BLaER1 (cell line): ENCODE measurements around the gene MGLL.

Experiments
- H3K27ac ChIP-seq: shearing (Covaris generic); formaldehyde crosslinking; 2 replicates; pipeline ENCODE4 v1.8.1; 2022
- H3K27me3 ChIP-seq: shearing (Covaris generic); formaldehyde crosslinking; 2 replicates; pipeline ENCODE4 v1.8.1; 2022
- H3K36me3 ChIP-seq: shearing (Covaris generic); formaldehyde crosslinking; 2 replicates; pipeline ENCODE4 v1.8.1; 2022
- H3K4me1 ChIP-seq: shearing (Covaris generic); formaldehyde crosslinking; 2 replicates; pipeline ENCODE4 v1.8.1; 2022
- H3K4me2 ChIP-seq: shearing (Covaris generic); formaldehyde crosslinking; 2 replicates; pipeline ENCODE4 v1.8.1; 2022
- H3K4me3 ChIP-seq: shearing (Covaris generic); formaldehyde crosslinking; 2 replicates; pipeline ENCODE4 v1.8.1; 2022
- H3K9ac ChIP-seq: shearing (Covaris generic); formaldehyde crosslinking; 2 replicates; pipeline ENCODE4 v1.8.1; 2022
- H3K9me3 ChIP-seq: shearing (Covaris generic); formaldehyde crosslinking; 2 replicates; pipeline ENCODE4 v1.8.1; 2022
- H4K20me1 ChIP-seq: shearing (Covaris generic); formaldehyde crosslinking; 2 replicates; pipeline ENCODE4 v1.8.1; 2022
- Cebpa-rat ChIP-seq: shearing (Covaris generic); IDR thresholded peaks from 2 replicates; pipeline ENCODE4 v1.8.1; 2022

The MGLL gene

DNA sequence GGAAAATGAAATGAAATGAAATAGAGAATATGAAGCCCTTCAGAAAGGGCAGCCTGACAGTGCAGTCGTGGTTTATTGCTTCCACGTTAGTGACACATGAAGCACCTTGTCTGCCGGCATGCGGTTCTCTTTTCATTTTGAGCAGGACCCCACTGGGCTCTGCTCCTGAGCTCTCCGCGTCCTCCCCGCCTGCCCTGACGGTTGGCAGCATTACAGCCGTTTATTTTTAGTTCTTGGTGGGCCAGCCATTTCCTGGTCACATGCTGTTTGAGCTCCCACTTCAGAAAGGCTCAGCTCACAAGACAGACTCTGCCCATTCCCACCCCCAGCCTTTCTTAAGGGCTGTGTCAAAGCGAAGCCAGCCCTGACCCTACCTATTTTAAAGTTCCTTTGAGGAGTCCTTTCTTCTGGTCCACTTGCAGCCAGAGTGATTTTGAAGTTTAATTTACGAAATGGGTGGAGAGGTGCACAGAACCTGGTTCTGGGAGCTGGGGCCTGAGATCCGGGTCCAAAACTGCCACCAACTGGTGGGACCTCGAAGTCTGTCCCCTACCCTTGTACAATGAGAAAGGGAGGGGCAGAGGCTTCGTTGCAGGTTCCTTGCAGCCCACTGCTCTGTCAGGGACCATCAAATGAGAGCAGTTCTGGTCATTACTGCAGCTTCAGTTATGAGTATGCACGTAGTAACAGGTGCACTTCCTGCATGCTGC is 60.1 kb downstream of the MGLL start:
- H3K4me3 ChIP-seq: peak overlapping the region; percentile 52
- peak overlapping the region; percentile 50; the same call in 1 of the 2 replicates for H3K9ac ChIP-seq
- peak overlapping the region; percentile 86 for H3K4me2 ChIP-seq

DNA sequence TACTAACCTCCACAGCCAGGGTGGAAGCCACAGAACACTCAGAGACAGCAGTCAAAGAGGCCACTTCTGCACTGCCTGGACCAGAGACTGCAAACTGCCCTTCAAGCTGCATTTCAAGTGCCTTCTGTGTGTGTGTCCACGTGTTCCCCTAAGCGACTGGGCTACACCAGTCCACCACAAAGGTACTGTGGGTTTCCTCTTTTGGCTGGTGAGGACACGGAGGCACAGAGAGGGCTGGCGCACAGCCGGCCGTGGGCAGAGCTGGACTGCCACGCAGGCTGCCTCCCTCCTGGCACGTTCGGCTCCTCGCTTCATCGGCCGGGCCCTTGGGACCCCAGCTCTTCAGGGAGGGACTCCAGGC is 60.9 kb downstream of the MGLL start:
- Histone ChIP-seq H3K27me3 (no peaks in the 10 kb centered on the region), H3K27ac (peak overlapping the region; percentile 68), H3K36me3 (no peaks in the 10 kb centered on the region), H4K20me1 (no peaks in the 10 kb centered on the region), H3K9me3 (0 out of 2 replicates have a peak, but pooled peaks cover 2% of the 10 kb centered on the region), H3K4me2 (peak overlapping the region; percentile 86), H3K9ac (peak overlapping the region; percentile 50), H3K4me1 (peaks cover 52% of the 10 kb centered on the region), H3K4me3 (peak overlapping the region; percentile 52)
- TF ChIP-seq Cebpa-rat: no peak

More for the DNA sequence above, 60.1 kb downstream of the MGLL start:
- no peak for TF ChIP-seq Cebpa-rat
- Histone ChIP-seq H3K27me3 (no peaks in the 10 kb centered on the region), H4K20me1 (no peaks in the 10 kb centered on the region), H3K36me3 (no peaks in the 10 kb centered on the region), H3K27ac (peak overlapping the region; percentile 68), H3K4me1 (peaks cover 52% of the 10 kb centered on the region), H3K9me3 (peaks cover 10% of the 10 kb centered on the region)

DNA sequence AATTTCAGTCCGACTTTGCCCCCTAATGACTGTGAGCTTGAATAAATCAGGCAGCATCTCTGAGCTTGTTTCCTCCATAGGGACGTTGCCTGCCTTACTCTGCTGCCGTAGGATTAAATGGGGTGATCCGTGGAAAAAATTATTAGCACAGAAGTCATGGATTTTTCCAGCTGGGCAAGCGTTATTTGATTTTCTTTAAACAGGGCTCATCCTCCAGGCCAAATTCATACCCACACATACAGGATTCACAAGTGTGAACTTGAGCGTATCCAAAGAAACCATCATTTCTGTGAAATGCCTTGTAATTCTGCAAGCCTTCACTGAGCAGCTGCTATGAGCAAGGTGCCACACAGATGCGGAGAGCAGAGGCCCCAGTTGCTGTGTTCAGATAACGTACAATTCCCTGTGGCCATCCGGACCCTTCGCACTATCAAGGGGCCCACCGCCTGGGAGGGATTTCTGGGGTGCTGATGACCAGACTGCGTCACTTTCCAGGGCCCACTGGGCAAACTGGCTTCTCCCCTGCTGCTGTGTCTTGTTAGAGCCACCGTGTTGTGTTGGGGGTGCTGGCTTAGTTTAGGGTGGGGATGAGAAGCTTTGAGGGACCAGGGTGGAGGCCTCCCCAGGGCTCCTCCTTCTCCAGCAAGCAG is 61.4 kb downstream of the MGLL start:
- no peak overlapping the region for H3K4me3 ChIP-seq

DNA sequence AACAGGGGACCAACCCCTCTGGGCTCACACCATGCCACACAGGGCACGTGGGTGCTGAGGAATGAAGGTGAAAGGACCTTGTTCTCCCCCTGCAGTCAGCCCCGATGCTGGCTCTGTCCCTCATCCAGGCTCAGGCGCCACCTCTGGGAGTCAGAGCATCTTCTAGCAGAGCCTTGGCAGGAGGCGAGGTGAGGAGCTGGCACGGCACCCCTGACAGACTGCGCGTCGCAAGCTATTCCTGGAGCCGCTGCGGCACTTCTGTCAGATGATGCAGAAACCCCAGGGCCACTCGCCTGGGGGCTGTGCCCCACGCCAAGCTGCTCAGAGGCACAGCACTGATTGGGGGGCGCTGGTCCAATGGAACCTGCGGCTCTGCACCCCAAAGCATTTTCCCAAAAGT is 62.0 kb downstream of the MGLL start:
- no peaks in the 10 kb centered on the region for H3K9me3 ChIP-seq
- H3K4me1 ChIP-seq: peaks cover 59% of the 10 kb centered on the region
- TF ChIP-seq Cebpa-rat: no peak
- H4K20me1 ChIP-seq: no peaks in the 10 kb centered on the region
- H3K9ac ChIP-seq: no peak overlapping the region
- H3K4me3 ChIP-seq: no peak overlapping the region
- H3K4me2 ChIP-seq: peak overlapping the region; percentile 86
- H3K36me3 ChIP-seq: no peaks in the 10 kb centered on the region
- H3K27me3 ChIP-seq: no peaks in the 10 kb centered on the region
- no peak overlapping the region for H3K27ac ChIP-seq

More for the DNA sequence above, 61.4 kb downstream of the MGLL start:
- Histone ChIP-seq H3K9ac (peak overlapping the region; percentile 50; the same call in 1 of the 2 replicates), H3K4me2 (peak overlapping the region; percentile 86), H3K27ac (peak overlapping the region; percentile 68), H4K20me1 (no peaks in the 10 kb centered on the region), H3K27me3 (no peaks in the 10 kb centered on the region), H3K9me3 (no peaks in the 10 kb centered on the region), H3K4me1 (peaks cover 53% of the 10 kb centered on the region), H3K36me3 (no peaks in the 10 kb centered on the region)
- no peak for TF ChIP-seq Cebpa-rat

DNA sequence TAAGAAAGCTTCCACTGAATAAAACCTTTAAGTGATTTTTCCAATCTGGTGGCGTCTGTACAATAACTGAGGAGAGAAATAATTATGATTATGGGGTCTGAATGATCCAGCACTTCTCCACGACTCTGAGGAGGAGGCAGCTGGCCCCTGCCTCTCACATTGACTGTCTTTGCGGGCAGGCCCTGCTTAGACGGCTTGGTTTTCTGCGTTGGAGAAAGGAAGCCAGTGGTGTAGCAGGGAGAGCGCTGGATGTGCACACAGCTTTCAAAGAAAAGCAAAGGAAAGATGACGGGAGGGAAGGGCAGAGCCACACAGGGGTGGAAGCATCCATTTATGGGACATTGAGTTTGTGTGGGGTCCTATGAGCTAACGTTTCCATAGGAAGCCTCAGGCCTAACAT is 62.5 kb downstream of the MGLL start:
- H3K9me3 ChIP-seq: no peaks in the 10 kb centered on the region
- H3K4me3 ChIP-seq: no peak overlapping the region
- no peaks in the 10 kb centered on the region for H3K27me3 ChIP-seq
- H3K4me2 ChIP-seq: no peak overlapping the region; the same call in 1 of the 2 replicates
- H3K27ac ChIP-seq: no peak overlapping the region
- no peak overlapping the region for H3K9ac ChIP-seq
- no peaks in the 10 kb centered on the region for H4K20me1 ChIP-seq
- peaks cover 64% of the 10 kb centered on the region for H3K4me1 ChIP-seq
- no peak for TF ChIP-seq Cebpa-rat
- no peaks in the 10 kb centered on the region for H3K36me3 ChIP-seq

DNA sequence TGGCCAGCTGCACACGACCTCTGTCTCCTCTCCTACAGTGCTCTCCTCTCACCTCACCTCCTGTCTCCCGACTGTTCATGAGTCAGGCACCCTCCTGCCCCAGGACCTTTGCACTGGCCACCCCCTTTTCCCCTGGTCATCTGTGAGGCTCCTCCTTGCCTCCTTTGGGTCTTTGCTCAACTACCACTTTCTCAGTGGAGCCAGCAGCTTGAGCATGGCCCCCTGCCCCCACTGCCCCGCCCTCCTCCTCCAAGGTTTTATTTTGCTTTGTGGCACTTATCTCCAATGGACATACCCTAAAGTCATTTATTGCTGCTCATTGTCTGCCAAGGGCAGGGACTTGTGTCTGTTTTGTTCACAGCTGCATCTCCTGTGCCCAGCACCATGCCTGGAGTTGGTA is 64.3 kb downstream of the MGLL start:
- no peak for TF ChIP-seq Cebpa-rat
- Histone ChIP-seq H3K27me3 (0 out of 2 replicates have a peak, but pooled peaks cover 8% of the 10 kb centered on the region), H3K36me3 (no peaks in the 10 kb centered on the region), H3K9ac (no peak overlapping the region), H3K27ac (no peak overlapping the region), H3K9me3 (no peaks in the 10 kb centered on the region), H3K4me1 (peaks cover 64% of the 10 kb centered on the region), H3K4me3 (no peak overlapping the region), H3K4me2 (no peak overlapping the region), H4K20me1 (no peaks in the 10 kb centered on the region)

DNA sequence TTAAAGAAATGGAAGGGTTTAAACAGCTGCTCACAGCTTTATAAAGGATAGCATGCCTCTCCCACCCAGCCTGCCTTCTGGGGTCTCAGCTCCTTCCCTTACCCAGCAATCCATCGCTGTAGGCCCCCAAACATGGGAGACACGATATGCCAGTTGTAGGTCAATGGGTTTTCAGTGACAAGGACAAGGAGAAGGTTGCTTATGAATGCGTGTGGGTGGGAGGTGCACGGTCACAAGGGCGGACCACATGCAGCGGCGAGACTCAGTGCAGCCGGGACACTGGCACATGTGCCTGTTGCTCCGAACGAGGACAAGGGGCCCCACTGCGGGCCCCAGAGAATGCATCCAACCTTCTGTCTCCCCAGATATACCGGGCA is 67.0 kb downstream of the MGLL start:
- Histone ChIP-seq H3K9ac (no peak overlapping the region), H3K4me3 (no peak overlapping the region), H3K36me3 (no peaks in the 10 kb centered on the region), H3K27ac (peak overlapping the region; percentile 18; the same call in 1 of the 2 replicates), H4K20me1 (no peaks in the 10 kb centered on the region), H3K4me1 (peaks cover 64% of the 10 kb centered on the region), H3K4me2 (peak overlapping the region; percentile 69), H3K9me3 (no peaks in the 10 kb centered on the region), H3K27me3 (0 out of 2 replicates have a peak, but pooled peaks cover 8% of the 10 kb centered on the region)
- TF ChIP-seq Cebpa-rat: no peak

DNA sequence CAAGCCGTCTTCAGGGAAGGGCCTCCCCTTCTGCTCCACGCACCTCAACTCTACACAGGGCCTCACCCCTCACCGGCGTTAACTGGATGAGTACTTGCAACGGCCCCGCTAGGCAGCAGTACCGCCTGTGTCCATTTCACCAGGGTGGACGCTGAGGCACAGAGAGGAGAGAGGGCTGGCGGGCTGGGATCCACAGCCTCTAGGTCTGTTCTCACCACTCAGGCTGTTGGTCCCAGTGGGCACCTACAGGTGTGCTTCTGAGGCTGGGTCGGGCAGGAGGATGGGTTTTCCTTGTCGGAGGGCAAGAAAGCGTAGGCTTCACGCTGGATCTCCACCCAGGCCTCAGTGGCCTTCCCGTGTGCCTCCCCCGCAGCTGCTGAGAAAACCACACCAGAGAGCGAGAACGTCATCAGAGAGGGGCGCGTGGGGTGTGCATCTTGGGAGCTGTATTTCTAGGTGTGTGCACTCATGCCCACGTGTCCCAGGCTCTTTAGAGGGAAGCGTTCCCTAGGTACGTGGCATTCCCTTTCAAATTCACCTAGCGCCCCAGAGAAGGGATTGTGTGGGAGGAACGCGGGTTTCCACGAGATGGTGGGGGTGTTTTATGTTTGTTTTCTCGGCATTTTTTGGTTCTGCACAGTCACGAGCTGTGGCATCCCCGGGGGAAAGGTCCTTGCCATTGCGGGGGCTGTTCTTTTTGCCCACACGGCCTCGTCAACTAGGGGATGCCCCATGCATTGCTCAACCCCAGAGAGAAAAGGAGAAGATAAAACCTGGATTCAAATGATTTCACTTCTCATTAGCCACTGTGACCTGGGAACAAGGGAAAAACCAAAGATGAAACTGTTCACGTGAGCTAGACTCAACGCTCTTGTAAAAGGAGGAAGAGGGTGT is 67.7 kb downstream of the MGLL start:
- Histone ChIP-seq H3K9me3 (no peaks in the 10 kb centered on the region), H3K9ac (no peak overlapping the region), H3K27ac (peak overlapping the region; percentile 18; the same call in 1 of the 2 replicates), H3K4me3 (no peak overlapping the region), H3K4me1 (peaks cover 64% of the 10 kb centered on the region), H4K20me1 (no peaks in the 10 kb centered on the region), H3K27me3 (0 out of 2 replicates have a peak, but pooled peaks cover 8% of the 10 kb centered on the region), H3K4me2 (peak overlapping the region; percentile 69), H3K36me3 (no peaks in the 10 kb centered on the region)
- TF ChIP-seq Cebpa-rat: 0 out of 2 replicates have a peak, but pooled peaks have one; percentile 7

DNA sequence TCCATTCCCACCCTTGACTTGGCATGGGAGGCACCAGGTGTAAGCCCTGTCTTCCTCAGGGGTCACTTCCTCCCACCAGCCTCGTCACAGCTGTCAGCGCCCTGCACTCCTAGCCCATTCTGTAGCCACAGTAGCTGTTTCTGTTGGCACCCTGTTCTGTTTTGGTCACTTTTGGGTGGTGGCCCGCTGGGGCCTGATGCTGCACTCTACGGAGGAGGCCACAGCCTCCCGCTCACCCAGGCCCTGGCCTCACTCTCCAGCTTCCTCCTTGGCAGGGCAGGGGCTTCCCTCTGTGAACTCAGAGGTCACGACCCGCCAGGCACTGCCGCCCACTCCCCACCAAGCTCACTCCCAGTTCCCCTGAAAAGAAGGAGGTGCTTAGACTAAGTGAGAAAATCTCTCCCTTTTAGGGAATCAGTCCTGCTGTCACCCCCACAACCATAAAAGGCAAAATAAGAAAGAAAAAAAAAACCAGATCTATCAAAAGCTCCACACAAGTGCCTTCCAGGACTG is 68.4 kb downstream of the MGLL start:
- peaks cover 71% of the 10 kb centered on the region for H3K4me1 ChIP-seq
- H3K4me3 ChIP-seq: no peak overlapping the region
- H3K9ac ChIP-seq: no peak overlapping the region
- H3K9me3 ChIP-seq: no peaks in the 10 kb centered on the region
- 0 out of 2 replicates have a peak overlapping the region, but pooled peaks have one; percentile 13 for H3K27ac ChIP-seq
- H3K36me3 ChIP-seq: no peaks in the 10 kb centered on the region
- 0 out of 2 replicates have a peak, but pooled peaks cover 8% of the 10 kb centered on the region for H3K27me3 ChIP-seq
- no peaks in the 10 kb centered on the region for H4K20me1 ChIP-seq
- no peak for TF ChIP-seq Cebpa-rat
- peak overlapping the region; percentile 69 for H3K4me2 ChIP-seq
